Rectal smooth muscle tissue (tissue), 1 donor: Measurements from ENCODE around the gene CCDC158.
"Not testable (repeated sequence)": the region's sequence is repeated elsewhere in the genome, so short reads cannot be mapped to it uniquely, and the experiment has no call there.

Source experiments
- H3K27ac ChIP-seq: one replicate; pipeline ENCODE4 v1.7.0; 2013; ENCODE audit warnings: low read depth, low read length, inconsistent platforms
- H3K27me3 ChIP-seq: one replicate; pipeline ENCODE4 v1.7.0; 2013; ENCODE audit warnings: low read length; ENCODE audit not compliant: control insufficient read depth, insufficient read depth
- H3K36me3 ChIP-seq: one replicate; pipeline ENCODE4 v1.7.0; 2013; ENCODE audit warnings: low read length; ENCODE audit not compliant: control insufficient read depth, insufficient read depth
- H3K4me1 ChIP-seq: one replicate; pipeline ENCODE4 v1.7.0; 2013; ENCODE audit warnings: low read length; ENCODE audit not compliant: control insufficient read depth, insufficient read depth
- H3K4me3 ChIP-seq: one replicate; pipeline ENCODE4 v1.7.0; 2013; ENCODE audit warnings: low read length
- H3K9ac ChIP-seq: one replicate; pipeline ENCODE4 v1.7.0; 2013; ENCODE audit warnings: low read length

Gene CCDC158

DNA sequence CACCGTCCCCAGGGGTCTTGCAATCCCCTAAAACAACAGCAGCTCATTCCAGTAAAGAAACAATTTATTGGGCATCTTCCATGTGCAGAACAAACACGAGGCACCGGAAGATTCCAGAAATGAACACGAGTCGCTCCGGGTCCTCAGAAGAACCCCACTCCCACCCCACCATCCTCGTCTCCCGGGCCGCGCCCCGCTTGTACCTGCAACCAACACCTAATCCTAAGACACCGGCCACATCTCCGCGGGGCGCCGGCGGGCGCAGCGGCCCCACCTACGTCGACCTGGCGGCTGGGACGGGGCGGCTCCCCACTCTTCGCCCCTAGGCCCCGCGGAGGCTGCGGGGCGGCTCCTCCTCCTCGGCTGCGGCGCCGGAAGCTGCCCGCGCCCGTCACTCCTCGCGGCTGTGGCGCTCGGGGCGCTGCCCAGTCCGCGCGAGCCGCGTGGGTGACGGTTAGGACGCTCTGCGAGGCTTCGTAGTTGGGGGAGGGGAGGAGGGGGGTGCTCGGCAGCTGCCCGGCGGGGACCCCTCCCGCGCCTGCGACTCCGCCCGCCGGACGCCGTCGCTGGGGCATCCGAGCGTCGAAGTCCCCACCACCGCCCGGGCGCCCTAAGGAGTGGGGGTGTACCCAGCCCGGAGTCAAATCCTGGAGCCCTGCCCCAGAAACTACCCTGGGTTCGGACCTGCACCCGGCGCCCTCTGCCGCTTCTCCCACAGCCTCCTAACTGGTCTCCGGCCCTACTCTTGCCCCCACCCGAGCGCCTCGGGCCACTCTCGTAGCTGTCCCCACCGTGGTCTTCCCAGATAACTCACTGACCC is at the start of gene CCDC158:
CCDC158 (minus strand) TSS at position 380 of the 820 bp plus-strand sequence. CDS start 17,934 bp downstream, outside the sequence.
- Histone ChIP-seq H3K4me3 (peak within 1 kb of the TSS; percentile 62), H3K36me3 (no peaks in the 10 kb centered on the region), H3K4me1 (no peaks in the 10 kb centered on the region), H3K9ac (peak within 1 kb of the TSS; percentile 30), H3K27me3 (no peaks in the 10 kb centered on the region), H3K27ac (no peak within 1 kb of the TSS)

DNA sequence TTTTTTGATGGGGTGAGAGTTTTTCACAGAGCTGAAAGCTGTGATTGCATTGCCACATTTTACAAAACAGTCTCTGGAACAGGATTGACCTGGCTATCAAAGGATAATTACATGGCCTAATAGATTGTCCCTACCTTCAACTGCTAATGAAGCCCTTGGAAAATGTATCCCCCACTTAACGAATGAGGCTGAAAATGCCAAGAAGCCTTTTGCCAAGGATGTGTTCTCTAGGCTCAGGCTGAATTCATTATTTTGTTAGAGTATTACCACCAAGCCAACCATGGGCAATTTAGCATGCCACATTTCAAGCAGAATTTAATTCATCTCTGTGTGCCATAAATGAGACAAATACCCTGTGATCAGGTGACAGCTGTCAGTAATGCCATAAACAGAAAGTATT is 49.6 kb upstream of the CCDC158 start:
- no peak overlapping the region for H3K27ac ChIP-seq
- no peak overlapping the region for H3K9ac ChIP-seq
- H3K27me3 ChIP-seq: no peaks in the 10 kb centered on the region
- H3K36me3 ChIP-seq: no peaks in the 10 kb centered on the region
- no peak overlapping the region for H3K4me3 ChIP-seq
- no peaks in the 10 kb centered on the region for H3K4me1 ChIP-seq

DNA sequence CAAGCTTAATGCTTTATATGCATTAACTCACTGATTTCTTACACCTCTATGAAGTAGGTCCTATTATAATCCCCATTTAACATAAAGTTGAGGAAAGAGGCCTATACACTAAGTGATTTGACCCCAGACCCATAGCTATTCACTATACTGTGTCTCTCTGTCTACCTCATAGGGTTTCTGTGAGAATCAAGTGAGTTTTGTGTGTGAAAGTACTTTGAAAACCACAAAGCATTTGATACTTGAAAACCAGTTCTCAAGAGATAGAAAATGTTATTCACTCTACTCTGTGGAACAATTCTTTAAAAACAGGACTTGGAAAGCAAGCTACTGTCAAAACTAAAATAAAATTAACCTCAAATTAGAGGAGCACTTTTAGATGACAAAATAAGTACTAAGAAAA is 49.1 kb upstream of the CCDC158 start:
- no peak overlapping the region for H3K9ac ChIP-seq
- no peak overlapping the region for H3K4me3 ChIP-seq
- H3K27ac ChIP-seq: no peak overlapping the region
- H3K36me3 ChIP-seq: no peaks in the 10 kb centered on the region
- H3K4me1 ChIP-seq: no peaks in the 10 kb centered on the region
- no peaks in the 10 kb centered on the region for H3K27me3 ChIP-seq

DNA sequence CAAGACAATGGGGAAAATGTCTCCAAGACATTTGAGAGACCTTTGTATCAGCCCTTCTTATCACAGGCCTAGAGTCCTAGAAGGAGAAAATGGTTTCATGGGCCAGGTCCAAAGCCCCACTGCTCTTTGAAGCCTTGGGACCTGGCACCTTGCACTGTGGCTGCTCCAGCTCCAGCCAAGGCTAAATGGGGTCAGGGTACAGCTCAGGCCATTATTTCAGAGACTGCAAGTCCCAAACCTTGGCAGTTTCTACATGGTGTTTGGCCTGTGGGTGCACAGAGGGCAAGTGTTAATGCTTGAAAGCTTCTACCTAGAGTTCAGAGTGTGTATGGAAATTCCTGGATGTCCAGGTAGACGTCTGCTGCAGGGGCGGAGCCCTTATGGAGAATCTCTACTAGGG is 42.6 kb upstream of the CCDC158 start:
- no peak overlapping the region for H3K27ac ChIP-seq
- H3K27me3 ChIP-seq: no peaks in the 10 kb centered on the region
- H3K36me3 ChIP-seq: no peaks in the 10 kb centered on the region
- H3K4me3 ChIP-seq: no peak overlapping the region
- H3K9ac ChIP-seq: no peak overlapping the region
- H3K4me1 ChIP-seq: peaks cover 3% of the 10 kb centered on the region

DNA sequence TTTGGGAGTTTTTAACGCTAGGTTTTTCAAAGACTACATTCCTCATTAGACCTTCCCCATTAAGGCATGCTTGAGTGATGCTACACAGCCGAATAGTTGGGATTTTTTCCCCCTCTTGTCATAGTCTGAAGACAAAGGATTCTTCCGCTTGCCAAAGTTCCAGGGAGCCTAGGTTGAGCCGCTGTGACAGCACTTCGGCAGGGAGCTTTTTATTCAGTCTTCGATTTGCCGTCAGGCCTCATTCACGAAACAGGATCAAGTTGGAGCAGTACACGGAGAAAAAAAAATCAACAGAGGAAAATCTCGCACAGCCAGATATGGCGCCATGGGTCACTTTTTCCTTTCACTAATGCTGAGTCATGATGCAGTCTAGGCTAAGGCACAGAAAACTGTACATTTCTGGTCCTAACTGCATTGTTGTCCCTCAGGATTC is 38.4 kb upstream of the CCDC158 start:
- peak overlapping the region; percentile 41 for H3K27ac ChIP-seq
- peak overlapping the region; percentile 4 for H3K4me3 ChIP-seq
- no peaks in the 10 kb centered on the region for H3K36me3 ChIP-seq
- no peaks in the 10 kb centered on the region for H3K27me3 ChIP-seq
- no peak overlapping the region for H3K9ac ChIP-seq
- peaks cover 3% of the 10 kb centered on the region for H3K4me1 ChIP-seq

DNA sequence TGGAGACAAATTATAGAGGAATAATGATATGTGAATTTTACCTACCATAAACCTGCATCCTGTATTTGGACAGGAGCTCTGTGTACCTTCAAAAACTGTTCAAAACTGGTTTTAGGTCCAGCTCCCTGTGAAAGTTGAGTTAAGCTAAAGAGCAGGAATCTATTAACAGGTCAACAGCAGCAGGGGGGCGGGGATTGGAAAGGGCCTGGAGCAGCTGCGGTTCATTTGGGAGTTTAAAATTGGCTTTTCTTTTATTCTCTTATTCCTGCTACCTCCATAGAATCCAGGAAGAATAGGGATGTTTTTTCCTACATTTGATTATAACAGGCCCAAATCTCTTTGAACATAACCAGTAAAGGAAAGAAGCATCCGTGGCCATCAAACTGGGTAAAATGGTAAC is 37.9 kb upstream of the CCDC158 start:
- Histone ChIP-seq H3K36me3 (no peaks in the 10 kb centered on the region), H3K4me3 (no peak overlapping the region), H3K27ac (peak overlapping the region; percentile 41), H3K4me1 (peaks cover 3% of the 10 kb centered on the region), H3K9ac (no peak overlapping the region), H3K27me3 (no peaks in the 10 kb centered on the region)

DNA sequence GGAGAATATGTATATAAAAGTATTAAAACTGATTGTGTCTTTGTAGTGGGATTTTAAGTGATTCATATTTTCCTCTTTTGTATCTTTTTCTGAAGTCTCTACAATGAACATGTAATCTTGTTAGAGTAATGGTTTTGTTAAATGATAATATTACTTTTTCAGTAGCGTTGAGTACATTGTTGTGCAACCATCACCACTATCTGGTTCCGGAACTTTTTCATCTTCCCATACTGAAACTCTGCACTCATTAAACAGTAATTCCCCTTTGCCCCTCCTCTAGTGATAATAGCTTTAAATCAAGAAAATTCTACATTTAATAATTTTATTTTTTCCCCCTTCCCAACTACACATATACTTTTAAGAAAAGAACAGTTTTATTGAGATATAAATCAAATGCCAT is 37.4 kb upstream of the CCDC158 start:
- Histone ChIP-seq H3K9ac (no peak overlapping the region), H3K4me3 (no peak overlapping the region), H3K4me1 (peaks cover 3% of the 10 kb centered on the region), H3K27ac (no peak overlapping the region), H3K27me3 (no peaks in the 10 kb centered on the region), H3K36me3 (no peaks in the 10 kb centered on the region)

DNA sequence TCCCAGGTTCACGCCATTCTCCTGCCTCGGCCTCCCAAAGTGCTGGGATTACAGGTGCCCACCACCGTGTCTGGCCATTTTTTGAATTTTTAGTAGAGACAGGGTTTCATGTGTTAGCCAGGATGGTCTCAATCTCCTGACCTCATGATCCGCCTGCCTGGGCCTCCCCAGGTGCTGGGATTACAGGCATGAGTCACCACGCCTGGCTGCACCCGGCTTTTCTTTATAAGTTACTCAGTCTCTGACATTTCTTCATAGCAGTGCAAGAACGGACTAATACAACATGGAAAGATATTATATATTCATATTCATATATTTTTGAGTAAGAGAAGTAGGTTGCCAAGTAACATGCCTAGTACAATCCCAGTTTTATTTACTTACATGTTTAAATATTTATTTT is 36.9 kb upstream of the CCDC158 start:
- Histone ChIP-seq H3K27me3 (no peaks in the 10 kb centered on the region), H3K4me1 (peaks cover 3% of the 10 kb centered on the region), H3K4me3 (no peak overlapping the region), H3K27ac (no peak overlapping the region), H3K9ac (no peak overlapping the region), H3K36me3 (no peaks in the 10 kb centered on the region)

DNA sequence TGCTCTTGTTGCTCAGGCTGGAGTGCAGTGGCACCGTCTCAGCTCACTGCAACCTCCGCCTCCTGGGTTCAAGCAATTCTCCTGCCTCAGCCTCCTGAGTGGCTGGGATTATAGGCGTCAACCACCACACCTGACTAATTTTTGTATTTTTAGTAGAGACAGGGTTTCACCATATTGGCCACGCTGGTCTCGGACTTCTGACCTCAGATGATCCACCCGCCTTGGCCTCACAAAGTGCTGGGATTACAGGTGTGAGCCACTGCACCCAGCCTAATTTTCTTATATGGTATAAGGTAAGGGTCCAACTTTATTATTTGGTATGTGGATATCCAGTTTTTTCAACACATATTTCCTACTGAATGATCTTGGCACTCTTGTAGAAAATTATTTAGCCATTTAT is 33.1 kb upstream of the CCDC158 start:
- H3K27ac ChIP-seq, H3K27me3 ChIP-seq, H3K36me3 ChIP-seq, H3K4me3 ChIP-seq, H3K4me1 ChIP-seq, H3K9ac ChIP-seq: not testable (repeated sequence)

DNA sequence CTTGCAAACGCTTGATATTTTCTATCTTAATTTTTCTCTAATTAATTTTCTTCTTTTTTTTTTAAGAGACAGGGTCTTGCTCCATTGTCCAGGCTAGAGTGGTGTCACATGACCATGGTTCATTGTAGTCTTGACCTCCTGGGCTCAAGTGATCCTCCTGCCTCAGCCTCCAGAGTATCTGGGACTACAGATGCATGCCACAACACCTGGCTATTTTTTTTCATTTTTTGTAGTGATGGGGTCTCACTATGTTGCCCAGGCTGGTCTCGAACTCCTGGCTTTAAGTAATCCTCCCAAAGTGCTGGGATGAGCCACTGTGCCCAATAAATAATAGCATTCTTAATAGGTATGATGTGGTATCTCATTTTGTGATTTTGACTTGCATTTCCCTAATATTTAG is 32.3 kb upstream of the CCDC158 start:
- H3K36me3 ChIP-seq: no peaks in the 10 kb centered on the region

DNA sequence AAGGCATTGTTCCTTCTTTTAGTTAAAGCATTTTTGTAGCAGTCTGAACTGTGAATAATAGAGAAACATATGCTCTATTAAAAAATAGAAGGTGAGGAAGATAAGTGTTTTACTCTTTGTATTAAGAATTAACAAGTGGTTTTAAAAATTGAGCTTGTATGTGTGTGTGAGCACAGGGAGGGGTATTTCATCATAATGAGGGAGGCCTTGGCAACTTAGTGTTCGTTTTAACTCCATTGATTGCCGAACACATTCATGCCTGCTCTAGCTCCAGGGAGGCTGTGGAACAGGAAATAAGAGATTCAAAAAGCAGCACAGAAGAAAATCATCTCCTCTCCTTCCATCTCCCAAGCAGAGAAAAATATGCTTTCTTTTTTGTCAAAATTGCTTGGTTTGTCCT is 28.9 kb upstream of the CCDC158 start:
- no peak overlapping the region for H3K9ac ChIP-seq
- H3K4me1 ChIP-seq: peaks cover 7% of the 10 kb centered on the region
- H3K27ac ChIP-seq: no peak overlapping the region
- H3K4me3 ChIP-seq: no peak overlapping the region
- H3K27me3 ChIP-seq: no peaks in the 10 kb centered on the region
- H3K36me3 ChIP-seq: no peaks in the 10 kb centered on the region

More for the DNA sequence above, 32.3 kb upstream of the CCDC158 start:
- H3K9ac ChIP-seq: no peak overlapping the region
- peaks cover 4% of the 10 kb centered on the region for H3K4me1 ChIP-seq
- no peaks in the 10 kb centered on the region for H3K27me3 ChIP-seq
- H3K27ac ChIP-seq: no peak overlapping the region
- H3K4me3 ChIP-seq: no peak overlapping the region

DNA sequence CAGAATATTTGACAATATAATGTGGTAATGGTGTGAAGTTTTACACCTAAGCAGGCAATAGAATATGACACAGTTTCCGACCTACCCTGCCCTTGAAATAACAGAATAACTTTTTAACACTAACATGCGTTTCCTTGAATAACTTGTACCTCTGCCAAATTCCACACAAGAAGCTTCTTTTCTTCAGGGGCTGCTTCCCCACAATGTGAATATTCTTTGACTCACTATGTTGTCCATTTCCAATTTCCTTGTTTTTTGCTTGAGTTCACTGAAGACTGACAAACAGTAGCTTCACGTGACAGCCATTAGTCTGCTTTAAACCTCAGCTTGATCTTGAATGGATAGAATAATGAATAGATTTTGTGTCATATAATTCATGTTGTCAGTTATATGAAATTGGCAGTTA is 28.4 kb upstream of the CCDC158 start:
- no peak overlapping the region for H3K27ac ChIP-seq
- H3K36me3 ChIP-seq: no peaks in the 10 kb centered on the region
- no peak overlapping the region for H3K9ac ChIP-seq

DNA sequence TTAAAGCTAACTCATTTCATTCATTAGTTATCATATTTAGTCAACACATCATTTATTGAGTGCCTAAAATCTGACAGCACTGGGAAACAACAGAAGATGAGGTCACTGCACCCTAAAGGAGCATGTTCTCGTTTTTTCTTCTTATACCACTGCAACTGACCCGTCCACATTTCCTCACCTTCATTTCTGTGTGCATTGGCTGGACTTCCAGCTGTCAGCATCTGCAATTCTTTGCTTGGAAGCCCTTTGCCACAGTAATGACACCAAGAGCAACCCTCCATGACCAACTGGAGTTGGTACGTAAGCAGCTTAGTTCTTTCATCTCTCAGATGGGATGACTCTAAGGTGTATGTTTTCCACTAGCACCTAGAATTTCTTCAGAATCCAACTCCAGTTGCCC is 27.3 kb upstream of the CCDC158 start:
- H3K27ac ChIP-seq: no peak overlapping the region
- no peaks in the 10 kb centered on the region for H3K36me3 ChIP-seq
- H3K4me3 ChIP-seq: no peak overlapping the region
- H3K4me1 ChIP-seq: peaks cover 7% of the 10 kb centered on the region
- H3K27me3 ChIP-seq: no peaks in the 10 kb centered on the region
- H3K9ac ChIP-seq: no peak overlapping the region

More for the DNA sequence above, 28.4 kb upstream of the CCDC158 start:
- H3K4me1 ChIP-seq: peaks cover 7% of the 10 kb centered on the region
- H3K4me3 ChIP-seq: no peak overlapping the region
- H3K27me3 ChIP-seq: no peaks in the 10 kb centered on the region
